Stimulated activated CD8-positive, alpha-beta memory T cell treated with anti-CD3 and anti-CD28 coated beads, Interleukin-4, amount 100 ng/mL, for 4 hours (primary cell): ENCODE results near the gene RAP1GAP2.
"Not testable (repeated sequence)": the region's sequence is repeated elsewhere in the genome, so short reads cannot be mapped to it uniquely, and the experiment has no call there.

ENCODE experiments used
- DNase-seq, 2 donors: peaks; one replicate each; pipeline ENCODE4 v3.0.0-alpha.2; 2020; ENCODE audit warnings: low read depth in 2 of 2, low spot score in 1 of 2

RAP1GAP2 gene

DNA sequence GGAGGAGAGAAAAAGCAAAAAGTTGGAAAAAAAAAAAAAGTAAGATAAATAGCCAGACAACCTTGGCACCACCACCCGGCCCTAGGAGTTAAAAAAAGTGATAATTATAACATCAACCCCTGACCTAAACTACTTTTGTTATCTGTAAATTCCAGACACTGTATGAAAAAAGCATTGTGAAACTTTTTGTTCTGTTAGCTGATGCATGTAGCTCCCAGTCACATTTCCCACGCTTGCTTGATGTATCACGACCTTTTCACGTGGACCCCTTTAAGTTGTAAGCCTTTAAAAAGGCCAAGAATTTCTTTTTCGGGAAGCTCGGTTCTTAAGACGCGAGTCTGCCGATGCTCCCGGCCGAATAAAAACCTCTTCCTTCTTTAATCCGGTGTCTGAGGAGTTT is 10.9 kb upstream of the RAP1GAP2 start:
- not testable (repeated sequence) for DNase-seq

GRCh38 chr17:2786176-2786881 is 9.9 kb upstream of the RAP1GAP2 start:
- DNase-seq: peak; percentile 74 to 81

- no peak for DNase-seq
Measured at GRCh38 chr17:2789700-2790099, 6.5 kb upstream of the RAP1GAP2 start.

- peak; percentile 54 to 71 for DNase-seq
Measured at GRCh38 chr17:2792366-2793169, 3.7 kb upstream of the RAP1GAP2 start.

GRCh38 chr17:2794111-2794803 is 2.0 kb upstream of the RAP1GAP2 start:
- DNase-seq: no peak

- no peak for DNase-seq
Measured at GRCh38 chr17:2795441-2796163, 636 bp upstream of the RAP1GAP2 start.

DNA sequence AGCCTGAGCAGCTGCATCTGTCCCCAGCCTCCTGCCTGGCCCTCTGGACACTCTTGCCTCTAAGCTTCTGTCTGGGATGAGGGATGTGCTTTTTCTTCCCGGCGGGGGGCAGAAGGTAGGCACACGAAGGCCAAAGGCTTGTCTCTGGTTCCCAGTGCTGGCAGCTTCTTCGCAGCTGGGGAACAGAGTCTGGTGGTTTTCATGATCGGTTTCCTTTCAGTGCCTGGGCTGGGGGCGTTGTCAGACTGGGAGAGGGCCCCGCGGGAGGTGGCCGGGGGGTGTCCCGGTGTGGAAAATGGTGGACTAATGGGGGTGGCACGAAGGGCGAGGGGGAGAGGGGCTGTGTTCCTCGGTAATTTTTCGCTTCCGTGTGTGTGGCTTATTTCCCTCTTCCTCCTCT is 988 bp downstream of the RAP1GAP2 start:
- no peak for DNase-seq

GRCh38 chr17:2797637-2798036 is 1.4 kb downstream of the RAP1GAP2 start:
- DNase-seq: no peak

DNA sequence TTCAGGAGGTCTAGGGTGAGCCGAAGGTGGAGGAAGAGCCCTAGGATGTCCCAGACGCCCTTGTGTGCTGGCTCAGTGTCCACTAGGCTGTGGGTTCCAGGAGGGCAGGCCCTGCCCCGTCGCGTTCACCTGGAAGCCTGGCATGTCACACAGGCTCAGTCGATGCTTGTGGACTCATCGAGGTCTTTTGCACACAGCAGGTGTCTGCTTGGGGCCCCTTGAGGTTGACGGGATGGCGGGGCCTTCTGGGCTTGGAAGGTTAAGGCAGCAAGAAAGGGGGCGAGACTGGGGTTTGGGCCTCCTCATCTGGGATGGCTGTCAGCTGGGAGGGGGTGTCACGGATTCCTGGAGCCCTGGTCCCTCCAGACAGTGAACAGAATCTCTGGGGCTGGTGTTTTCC is 1.9 kb downstream of the RAP1GAP2 start:
- no peak for DNase-seq

- DNase-seq: no peak
Measured at GRCh38 chr17:2798678-2799077, 2.4 kb downstream of the RAP1GAP2 start.

DNA sequence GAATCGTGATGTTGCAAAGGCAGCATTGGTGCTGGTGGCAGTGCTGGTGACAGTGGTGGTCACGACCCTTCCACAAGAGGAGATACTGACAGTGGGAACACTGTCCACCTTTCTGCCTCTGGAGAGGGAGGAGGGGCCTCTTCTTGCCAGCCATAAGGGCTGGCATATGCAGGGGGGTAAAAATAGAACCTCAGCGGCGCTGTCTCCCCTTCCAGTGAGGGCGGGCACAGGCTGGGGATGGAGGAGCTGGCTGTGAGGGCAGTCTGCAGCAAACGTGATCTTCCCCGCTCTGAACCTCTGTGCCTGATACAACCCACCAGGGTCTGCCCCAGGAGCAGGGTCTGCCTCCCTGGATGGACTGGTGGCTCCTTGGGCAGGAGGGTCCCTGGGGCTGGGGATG is 3.4 kb downstream of the RAP1GAP2 start:
- DNase-seq: no peak

DNA sequence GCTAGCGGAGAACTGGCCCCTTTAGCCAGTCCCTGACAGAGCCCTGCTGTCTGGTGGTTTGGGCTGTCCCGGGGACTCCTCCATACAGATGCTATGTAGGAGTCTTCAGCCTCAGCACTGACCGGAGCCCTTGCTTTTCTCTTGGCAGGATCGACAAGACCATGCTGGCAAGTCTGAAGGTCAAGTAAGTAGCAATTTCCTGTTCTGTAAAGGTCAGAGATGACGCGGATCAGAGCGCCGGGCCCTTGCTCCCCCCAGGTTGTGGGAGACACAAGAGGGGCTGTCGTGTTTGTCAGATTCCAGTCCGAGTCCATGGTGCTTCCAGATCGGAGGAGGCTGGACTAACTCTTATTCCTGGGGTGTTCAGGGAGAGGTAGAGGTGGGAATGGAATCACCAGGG is 4.1 kb downstream of the RAP1GAP2 start:
- no peak for DNase-seq

- DNase-seq: no peak
Measured at GRCh38 chr17:2801841-2802240, 5.6 kb downstream of the RAP1GAP2 start.

DNA sequence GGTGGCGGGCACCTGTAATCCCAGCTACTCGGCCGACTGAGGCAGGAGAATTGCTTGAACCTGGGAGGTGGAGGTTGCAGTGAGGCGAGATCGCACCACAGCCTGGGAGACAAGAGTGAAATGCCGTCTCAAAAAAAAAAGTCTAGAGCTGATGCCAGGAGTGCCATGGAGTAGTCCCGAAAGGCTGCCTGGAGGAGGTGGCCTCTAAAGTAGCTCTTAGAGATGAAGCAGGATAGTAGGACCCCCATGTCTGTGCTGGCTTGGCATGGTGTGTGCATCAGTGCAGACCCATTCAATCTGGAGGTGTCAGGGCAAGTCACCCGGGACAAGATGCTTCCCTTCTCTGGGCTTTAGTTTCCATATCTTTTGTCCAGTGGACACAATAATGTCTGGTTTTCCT is 6.3 kb downstream of the RAP1GAP2 start:
- no peak for DNase-seq

DNA sequence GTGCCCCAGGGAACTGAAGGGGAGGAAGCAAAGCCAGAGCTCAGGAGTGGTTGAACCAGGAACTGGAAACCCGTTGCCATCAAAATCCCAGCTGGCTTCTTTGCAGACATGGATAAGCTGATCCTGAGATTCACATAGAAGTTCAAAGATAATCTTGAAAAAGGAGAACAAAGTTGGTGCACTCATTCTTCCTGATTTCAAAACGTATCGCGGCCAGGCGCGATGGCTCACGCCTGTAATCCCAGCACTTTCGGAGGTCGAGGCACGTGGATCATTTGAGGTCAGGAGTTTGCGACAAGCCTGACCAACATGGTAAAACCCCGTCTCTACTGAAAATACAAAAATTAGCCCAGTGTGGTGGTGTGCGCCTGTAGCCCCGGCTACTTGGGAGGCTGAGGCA is 7.1 kb downstream of the RAP1GAP2 start:
- DNase-seq: no peak

GRCh38 chr17:2803971-2804370 is 7.7 kb downstream of the RAP1GAP2 start:
- no peak for DNase-seq

DNA sequence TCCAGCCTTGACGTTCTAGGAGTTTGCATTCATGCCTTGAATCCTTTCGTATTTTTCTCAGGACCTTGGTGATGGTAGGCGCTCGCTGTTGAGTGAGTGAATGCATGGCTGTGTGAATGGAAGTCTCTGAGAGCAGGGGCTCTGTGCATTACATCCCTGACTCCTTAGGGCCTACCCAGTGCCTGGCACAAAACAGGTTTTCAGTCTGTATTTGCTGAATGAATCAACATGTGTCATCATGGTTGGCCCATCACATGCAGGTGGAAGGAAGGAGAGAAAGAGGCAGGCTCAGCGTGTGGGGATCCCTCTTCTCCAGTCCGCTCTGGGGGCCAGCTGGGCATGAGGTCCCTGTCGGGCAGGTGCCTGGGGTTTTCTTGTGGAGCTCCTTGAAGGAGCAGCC is 8.7 kb downstream of the RAP1GAP2 start:
- no peak for DNase-seq

- DNase-seq: no peak
Measured at GRCh38 chr17:2805961-2806360, 9.7 kb downstream of the RAP1GAP2 start.

DNA sequence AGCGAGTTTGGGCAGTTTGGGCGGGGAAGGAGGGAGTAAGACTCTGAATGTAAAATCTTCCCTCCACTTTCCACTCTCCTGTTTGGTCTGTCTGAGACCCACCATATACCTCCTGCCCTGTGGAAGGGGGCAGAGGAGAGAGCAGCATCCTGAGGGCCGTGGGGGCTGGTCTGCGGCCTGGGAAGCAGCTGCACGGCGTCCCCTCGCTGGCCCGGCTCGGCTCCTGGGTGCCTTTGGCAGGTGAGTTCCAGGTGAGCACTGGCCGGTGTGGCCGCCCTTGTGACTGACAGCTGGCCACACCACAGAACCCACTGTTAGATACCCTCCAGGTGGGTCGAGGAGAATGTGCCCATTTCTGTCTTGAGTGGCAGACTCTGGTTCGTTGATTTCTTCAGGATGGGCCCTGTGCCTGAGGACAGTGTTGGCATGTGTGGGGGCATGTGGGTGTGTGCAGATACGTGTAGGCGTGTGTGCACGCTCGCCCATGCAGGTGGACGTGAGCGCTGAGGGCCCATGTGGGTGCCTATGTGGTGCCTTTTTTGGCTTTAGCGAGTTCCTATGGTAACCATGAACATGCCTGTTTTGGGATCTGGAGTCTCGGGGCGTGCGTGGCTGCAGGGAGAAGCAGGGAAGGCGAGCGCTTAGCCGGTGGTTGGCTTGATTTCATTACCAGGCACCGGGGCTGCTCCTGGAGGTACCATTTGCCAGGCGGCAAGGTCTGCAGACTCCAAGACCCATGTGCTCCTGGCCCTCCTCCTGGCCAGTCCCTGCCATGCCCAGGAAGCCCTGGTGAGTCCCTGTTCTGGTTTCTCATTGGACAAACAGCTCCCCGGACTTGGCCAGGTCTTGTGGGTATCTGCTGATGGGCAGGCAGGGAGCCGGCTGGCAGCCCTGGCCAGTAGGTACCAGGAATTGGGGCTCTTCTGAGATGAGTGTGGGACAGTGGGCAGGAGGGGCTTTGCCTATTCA is 12.4 kb downstream of the RAP1GAP2 start:
- DNase-seq: no peak

GRCh38 chr17:2809337-2809736 is 13.1 kb downstream of the RAP1GAP2 start:
- no peak for DNase-seq
